Natural killer cell (primary cell): ENCODE results near the gene KCTD17. TPM values are rescaled to one million over a fixed set of nuclear protein-coding genes. Genes with fewer than 3 reads are reported as not detected.

Source experiments
- ATAC-seq, 3 donors: fragments of 150-1000 bp in 2 of 3; fragments of 200-7000 bp in 1 of 3; cut with Tn5 transposase; 1 replicate in 1 of 3; 2 replicates in 2 of 3; pipeline ENCODE4 v1.10.0; 2021; ENCODE audit warnings: mild to moderate bottlenecking in 2 of 3, moderate library complexity in 2 of 3
- DNase-seq, 2 donors: peaks; one replicate each; pipeline versions ENCODE4 v3.0.0 to v3.0.0-alpha.2; 2013 to 2021; ENCODE audit warnings: mixed read lengths in 1 of 2
- H3K27ac ChIP-seq: one replicate; pipeline ENCODE4 v1.5.1; 2013; ENCODE audit warnings: mild to moderate bottlenecking, low read length
- H3K27me3 ChIP-seq: one replicate; pipeline ENCODE4 v1.6.1; 2013; ENCODE audit warnings: low read length; ENCODE audit not compliant: control insufficient read depth, insufficient read depth
- H3K36me3 ChIP-seq: one replicate; pipeline ENCODE4 v1.6.1; 2013; ENCODE audit warnings: low read length; ENCODE audit not compliant: control insufficient read depth, insufficient read depth
- H3K4me1 ChIP-seq: one replicate; pipeline ENCODE4 v1.6.1; 2013; ENCODE audit warnings: low read length; ENCODE audit not compliant: control insufficient read depth, insufficient read depth
- H3K4me3 ChIP-seq: one replicate; pipeline ENCODE4 v1.5.1; 2013; ENCODE audit warnings: low read length
- H3K9me3 ChIP-seq: one replicate; pipeline ENCODE4 v1.6.1; 2013; ENCODE audit warnings: low read length; ENCODE audit not compliant: control insufficient read depth, insufficient read depth
- H3K27ac Mint-ChIP-seq, 2 donors: one replicate each; pipeline ENCODE4 v1.8.0; 2022; ENCODE audit warnings: mild to moderate bottlenecking in 2 of 2, mixed read lengths in 2 of 2, moderate library complexity in 1 of 2
- H3K27me3 Mint-ChIP-seq, 2 donors: one replicate each; pipeline ENCODE4 v1.8.0; 2022; ENCODE audit warnings: low read depth in 2 of 2, mixed read lengths in 2 of 2
- H3K36me3 Mint-ChIP-seq: one replicate; pipeline ENCODE4 v1.8.0; 2022; ENCODE audit warnings: mixed read lengths
- H3K4me1 Mint-ChIP-seq, 2 donors: one replicate each; pipeline ENCODE4 v1.8.0; 2022; ENCODE audit warnings: mixed read lengths in 2 of 2
- H3K4me3 Mint-ChIP-seq: one replicate; pipeline ENCODE4 v1.8.0; 2022; ENCODE audit warnings: mild to moderate bottlenecking, moderate library complexity, mixed read lengths
- H3K9me3 Mint-ChIP-seq, 2 donors: one replicate each; pipeline ENCODE4 v1.8.0; 2022; ENCODE audit warnings: mixed read lengths in 2 of 2
- WGBS: methylation state at CpG from one replicate; pipeline ENCODE4 v1.1.7; 2013; ENCODE audit warnings: missing lambda C conversion rate; ENCODE audit not compliant: insufficient coverage; 5-methylcytosine and 5-hydroxymethylcytosine counted together
- intact Hi-C: fragments of 100-400 bp; cut with micrococcal nuclease; formaldehyde crosslinking; loops from one replicate; pipeline ENCODE4 v1.14.2; 2022
- total RNA-seq, 4 donors: library from RNA; stranded (reverse); fragments of 120-200 nt in 1 of 4; gene quantifications; one replicate each; pipeline versions ENCODE4 v1.2.3 to v1.2.4, GENCODE V29; 2013 to 2022
- TF ChIP-seq, protein P1 (sequence below): fragments of 200-600 bp; IDR thresholded peaks from one replicate; pipeline ENCODE4 v1.8.0; 2022; ENCODE audit warnings: antibody characterized with exemption

The KCTD17 gene
- total RNA-seq, 3 donors from 2014 or later (not counting 1 experiment from before 2014, with no cell fraction given) = 21.3 to 29.4 (median 22.9) TPM

- Histone ChIP-seq H3K36me3 (no peaks in the 10 kb centered on the region), H3K27me3 (no peaks in the 10 kb centered on the region), H3K4me3 (no peak overlapping the region), H3K4me1 (no peaks in the 10 kb centered on the region), H3K9me3 (no peaks in the 10 kb centered on the region), H3K27ac (no peak overlapping the region)
- intact Hi-C loops = no loop called here
- DNase-seq = peak in 1 of 2 donors; percentile 31
- WGBS = 77% methylated on average over 6 of the region's 6 CpGs
- TF ChIP-seq, protein P1, sequence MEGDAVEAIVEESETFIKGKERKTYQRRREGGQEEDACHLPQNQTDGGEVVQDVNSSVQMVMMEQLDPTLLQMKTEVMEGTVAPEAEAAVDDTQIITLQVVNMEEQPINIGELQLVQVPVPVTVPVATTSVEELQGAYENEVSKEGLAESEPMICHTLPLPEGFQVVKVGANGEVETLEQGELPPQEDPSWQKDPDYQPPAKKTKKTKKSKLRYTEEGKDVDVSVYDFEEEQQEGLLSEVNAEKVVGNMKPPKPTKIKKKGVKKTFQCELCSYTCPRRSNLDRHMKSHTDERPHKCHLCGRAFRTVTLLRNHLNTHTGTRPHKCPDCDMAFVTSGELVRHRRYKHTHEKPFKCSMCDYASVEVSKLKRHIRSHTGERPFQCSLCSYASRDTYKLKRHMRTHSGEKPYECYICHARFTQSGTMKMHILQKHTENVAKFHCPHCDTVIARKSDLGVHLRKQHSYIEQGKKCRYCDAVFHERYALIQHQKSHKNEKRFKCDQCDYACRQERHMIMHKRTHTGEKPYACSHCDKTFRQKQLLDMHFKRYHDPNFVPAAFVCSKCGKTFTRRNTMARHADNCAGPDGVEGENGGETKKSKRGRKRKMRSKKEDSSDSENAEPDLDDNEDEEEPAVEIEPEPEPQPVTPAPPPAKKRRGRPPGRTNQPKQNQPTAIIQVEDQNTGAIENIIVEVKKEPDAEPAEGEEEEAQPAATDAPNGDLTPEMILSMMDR = no peak
- Mint-ChIP-seq H3K27me3 (no peaks in the 10 kb centered on the region), H3K4me3 (no peak overlapping the region), H3K9me3 (no peaks in the 10 kb centered on the region), H3K27ac (no peak overlapping the region), H3K4me1 (peaks cover 0 to 5% of the 10 kb centered on the region in 2 donors), H3K36me3 (no peaks in the 10 kb centered on the region)
- ATAC-seq = no peak
Measured at GRCh38 chr22:37088108-37088605, 36.6 kb downstream of the KCTD17 start.

GRCh38 chr22:37088750-37089408 is 37.3 kb downstream of the KCTD17 start:
- intact Hi-C loops = no loop called here
- no peak overlapping the region for H3K27ac Mint-ChIP-seq
- no peaks in the 10 kb centered on the region for H3K27me3 ChIP-seq
- DNase-seq (no peak), ATAC-seq (no peak)
- no peaks in the 10 kb centered on the region for H3K36me3 ChIP-seq
- no peak overlapping the region for H3K4me3 ChIP-seq
- H3K4me1 ChIP-seq = no peaks in the 10 kb centered on the region
- no peaks in the 10 kb centered on the region for H3K36me3 Mint-ChIP-seq
- H3K9me3 Mint-ChIP-seq = no peaks in the 10 kb centered on the region
- TF ChIP-seq, protein P1 = no peak
- no peak overlapping the region for H3K4me3 Mint-ChIP-seq
- no peaks in the 10 kb centered on the region for H3K4me1 Mint-ChIP-seq
- H3K9me3 ChIP-seq = no peaks in the 10 kb centered on the region
- no peaks in the 10 kb centered on the region for H3K27me3 Mint-ChIP-seq
- 84% methylated on average over 15 of the region's 17 CpGs for WGBS
- no peak overlapping the region for H3K27ac ChIP-seq

GRCh38 chr22:37089434-37089833 is 37.9 kb downstream of the KCTD17 start:
- no peak overlapping the region for H3K27ac ChIP-seq
- H3K4me1 ChIP-seq = no peaks in the 10 kb centered on the region
- DNase-seq = no peak
- H3K27ac Mint-ChIP-seq = no peak overlapping the region
- no peak overlapping the region for H3K4me3 Mint-ChIP-seq
- no peaks in the 10 kb centered on the region for H3K36me3 ChIP-seq
- no peak for ATAC-seq
- intact Hi-C loops = no loop called here
- H3K27me3 ChIP-seq = no peaks in the 10 kb centered on the region
- no peaks in the 10 kb centered on the region for H3K4me1 Mint-ChIP-seq
- H3K4me3 ChIP-seq = no peak overlapping the region
- WGBS = 80% methylated on average over 12 of the region's 12 CpGs
- H3K9me3 Mint-ChIP-seq = no peaks in the 10 kb centered on the region
- TF ChIP-seq, protein P1 = no peak
- H3K9me3 ChIP-seq = no peaks in the 10 kb centered on the region
- H3K36me3 Mint-ChIP-seq = no peaks in the 10 kb centered on the region
- H3K27me3 Mint-ChIP-seq = no peaks in the 10 kb centered on the region
